Measurements from ENCODE around the gene ZNF69. TPM values are rescaled to one million over a fixed set of nuclear protein-coding genes. Genes with fewer than 3 reads are reported as not detected.
"Not testable (repeated sequence)": the region's sequence is repeated elsewhere in the genome, so short reads cannot be mapped to it uniquely, and the experiment has no call there.

The ZNF69 gene
- total RNA-seq, 6 experiments from 2014 or later: 6.1 to 10.0 (median 9.2) TPM

DNA sequence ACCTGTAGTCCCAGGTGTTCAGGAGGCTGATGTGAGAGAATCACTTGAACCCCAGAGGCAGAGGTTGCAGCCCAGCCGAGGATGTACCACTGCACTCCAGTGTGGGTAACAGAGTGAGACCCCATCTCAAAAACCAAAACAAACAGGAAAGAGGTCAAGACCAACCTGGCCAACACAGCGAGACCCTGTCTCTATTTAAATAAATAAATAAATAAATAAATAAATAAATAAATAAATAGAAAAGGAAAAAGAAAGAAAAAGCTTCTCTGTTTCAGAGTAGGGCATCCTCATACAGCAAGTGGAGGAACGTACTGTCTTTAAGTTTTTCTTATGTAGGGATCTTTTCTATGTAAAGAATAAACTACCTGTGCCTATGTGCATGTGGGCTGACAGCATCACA is 39.6 kb downstream of the ZNF69 start:
- no peak for TF ChIP-seq POLR2A (IDR thresholded peaks at IDR 0.05)
- TF ChIP-seq, protein P1, sequence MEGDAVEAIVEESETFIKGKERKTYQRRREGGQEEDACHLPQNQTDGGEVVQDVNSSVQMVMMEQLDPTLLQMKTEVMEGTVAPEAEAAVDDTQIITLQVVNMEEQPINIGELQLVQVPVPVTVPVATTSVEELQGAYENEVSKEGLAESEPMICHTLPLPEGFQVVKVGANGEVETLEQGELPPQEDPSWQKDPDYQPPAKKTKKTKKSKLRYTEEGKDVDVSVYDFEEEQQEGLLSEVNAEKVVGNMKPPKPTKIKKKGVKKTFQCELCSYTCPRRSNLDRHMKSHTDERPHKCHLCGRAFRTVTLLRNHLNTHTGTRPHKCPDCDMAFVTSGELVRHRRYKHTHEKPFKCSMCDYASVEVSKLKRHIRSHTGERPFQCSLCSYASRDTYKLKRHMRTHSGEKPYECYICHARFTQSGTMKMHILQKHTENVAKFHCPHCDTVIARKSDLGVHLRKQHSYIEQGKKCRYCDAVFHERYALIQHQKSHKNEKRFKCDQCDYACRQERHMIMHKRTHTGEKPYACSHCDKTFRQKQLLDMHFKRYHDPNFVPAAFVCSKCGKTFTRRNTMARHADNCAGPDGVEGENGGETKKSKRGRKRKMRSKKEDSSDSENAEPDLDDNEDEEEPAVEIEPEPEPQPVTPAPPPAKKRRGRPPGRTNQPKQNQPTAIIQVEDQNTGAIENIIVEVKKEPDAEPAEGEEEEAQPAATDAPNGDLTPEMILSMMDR (IDR thresholded peaks at IDR 0.05): no peak

DNA sequence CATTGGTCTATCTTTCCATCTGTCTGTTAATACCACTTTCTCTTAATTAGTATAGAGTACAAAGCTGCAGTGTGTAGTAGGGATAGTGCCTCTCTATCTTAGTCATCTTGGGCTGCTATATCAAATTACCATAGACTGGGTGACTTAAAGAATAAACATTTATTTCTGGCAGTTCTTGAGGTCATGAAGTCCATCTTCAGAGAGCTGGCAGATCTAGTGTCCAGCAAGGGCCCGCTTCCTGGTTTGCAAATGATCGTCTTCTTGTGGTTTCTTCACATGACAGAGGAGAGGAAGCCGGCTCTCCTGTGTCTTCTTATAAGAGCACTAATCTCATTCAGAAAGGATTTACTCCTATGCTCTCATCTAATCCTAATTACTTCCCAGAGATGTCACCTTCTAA is 43.5 kb downstream of the ZNF69 start:
- Histone ChIP-seq H3K9me3 (peaks cover 0 to 8% (median 0%) of the 10 kb centered on the region in 4 donors), H3K4me3 (no peak overlapping the region), H3K27me3 (no peaks in the 10 kb centered on the region), H3K36me3 (peaks cover 0 to 5% (median 0%) of the 10 kb centered on the region in 4 donors), H3K27ac (no peak overlapping the region), H3K4me1 (peaks cover 0 to 5% (median 2%) of the 10 kb centered on the region in 4 donors)
- WGBS (ENCODE audit: insufficient coverage, low coverage, low lambda C conversion rate, missing lambda C conversion rate): 81% methylated on average over 2 of the region's 3 CpGs
- TF ChIP-seq, protein P1 (IDR thresholded peaks at IDR 0.05): no peak
- no peak for TF ChIP-seq POLR2A (IDR thresholded peaks at IDR 0.05)
- DNase-seq (no peak), ATAC-seq (no peak)
- intact Hi-C loops (cut with DNase I): no loop called here

More for the DNA sequence above, 39.6 kb downstream of the ZNF69 start:
- 92% methylated on average over 3 of the region's 3 CpGs for WGBS (ENCODE audit: insufficient coverage, low coverage, low lambda C conversion rate, missing lambda C conversion rate)
- no peaks in the 10 kb centered on the region for H3K9me3 ChIP-seq
- intact Hi-C loops (cut with DNase I): loop anchor here in 1 of 2 donors (10.0 kb wide), 1 partner anchor 48 kb away; no protein-coding TSS in a partner anchor
- H3K4me3 ChIP-seq: no peak overlapping the region
- H3K4me1 ChIP-seq: peaks cover 0 to 12% (median 4%) of the 10 kb centered on the region in 4 donors
- H3K27me3 ChIP-seq: no peaks in the 10 kb centered on the region
- ATAC-seq (no peak), DNase-seq (no peak)
- no peak overlapping the region for H3K27ac ChIP-seq
- H3K36me3 ChIP-seq: no peaks in the 10 kb centered on the region

GRCh38 chr19:11931513-11931912 is 43.9 kb downstream of the ZNF69 start:
- Histone ChIP-seq H3K4me3 (no peak overlapping the region), H3K27ac (no peak overlapping the region), H3K27me3 (no peaks in the 10 kb centered on the region), H3K4me1 (no peaks in the 10 kb centered on the region), H3K36me3 (peaks cover 0 to 5% (median 0%) of the 10 kb centered on the region in 4 donors), H3K9me3 (peaks cover 0 to 8% (median 0%) of the 10 kb centered on the region in 4 donors)
- no peak for ATAC-seq
- 91% methylated on average over 3 of the region's 3 CpGs for WGBS (ENCODE audit: insufficient coverage, low coverage, low lambda C conversion rate, missing lambda C conversion rate)
- DNase-seq: no peak
- intact Hi-C loops (cut with DNase I): no loop called here
- TF ChIP-seq POLR2A (IDR thresholded peaks at IDR 0.05): no peak
- TF ChIP-seq, protein P1 (IDR thresholded peaks at IDR 0.05): no peak

DNA sequence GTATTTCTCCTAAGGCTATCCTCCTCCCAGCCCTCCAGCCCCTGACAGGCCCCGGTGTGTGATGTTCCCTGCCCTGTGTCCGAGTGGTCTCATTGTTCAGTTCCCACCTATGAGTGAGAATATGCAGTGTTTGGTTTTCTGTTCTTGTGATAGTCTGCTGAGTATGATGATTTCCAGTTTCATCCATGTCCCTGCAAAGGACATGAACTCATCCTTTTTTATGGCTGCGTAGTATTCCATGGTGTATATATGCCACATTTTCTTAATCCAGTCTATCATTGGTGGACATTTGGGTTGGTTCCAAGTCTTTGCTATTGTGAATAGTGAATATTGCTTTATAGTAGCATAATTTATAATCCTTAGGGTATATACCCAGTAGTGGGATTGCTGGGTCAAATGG is 48.2 kb downstream of the ZNF69 start:
- H3K4me1 ChIP-seq; H3K27ac ChIP-seq; DNase-seq; H3K4me3 ChIP-seq; intact Hi-C loops (cut with DNase I); H3K27me3 ChIP-seq; ATAC-seq: not testable (repeated sequence)
- H3K9me3 ChIP-seq: peaks cover 0 to 21% (median 6%) of the 10 kb centered on the region in 4 donors
- WGBS (ENCODE audit: insufficient coverage, low coverage, low lambda C conversion rate, missing lambda C conversion rate): no CpG with 5 or more reads among the region's 3 CpGs
- peaks cover 0 to 17% (median 0%) of the 10 kb centered on the region in 4 donors for H3K36me3 ChIP-seq

DNA sequence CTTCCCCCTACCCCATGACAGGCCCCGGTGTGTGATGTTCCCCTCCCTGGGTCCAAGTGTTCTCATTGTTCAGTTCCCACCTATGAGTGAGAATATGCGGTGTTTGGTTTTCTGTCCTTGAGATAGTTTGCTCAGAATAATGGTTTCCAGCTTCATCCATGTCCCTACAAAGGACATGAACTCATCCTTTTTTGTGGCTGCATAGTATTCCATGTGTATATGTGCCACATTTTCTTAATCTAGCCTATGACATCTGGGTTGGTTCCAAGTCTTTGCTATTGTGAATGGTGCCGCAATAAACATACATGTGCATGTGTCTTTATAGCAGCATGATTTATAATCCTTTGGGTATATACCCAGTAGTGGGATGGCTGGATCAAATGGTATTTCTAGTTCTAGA is 50.8 kb downstream of the ZNF69 start:
- DNase-seq; H3K27ac ChIP-seq; H3K4me1 ChIP-seq; H3K27me3 ChIP-seq; ATAC-seq; intact Hi-C loops (cut with DNase I); H3K4me3 ChIP-seq: not testable (repeated sequence)
- WGBS (ENCODE audit: insufficient coverage, low coverage, low lambda C conversion rate, missing lambda C conversion rate): 100% methylated on average over 3 of the region's 3 CpGs
- peaks cover 0 to 35% (median 12%) of the 10 kb centered on the region in 4 donors for H3K9me3 ChIP-seq
- peaks cover 0 to 32% (median 0%) of the 10 kb centered on the region in 4 donors for H3K36me3 ChIP-seq

GRCh38 chr19:11941361-11941887 is 53.8 kb downstream of the ZNF69 start:
- H3K27ac ChIP-seq; H3K4me1 ChIP-seq; DNase-seq; intact Hi-C loops (cut with DNase I); H3K27me3 ChIP-seq; ATAC-seq; H3K4me3 ChIP-seq: not testable (repeated sequence)
- Histone ChIP-seq H3K9me3 (peaks cover 4 to 40% (median 16%) of the 10 kb centered on the region in 4 donors), H3K36me3 (peaks cover 0 to 35% (median 0%) of the 10 kb centered on the region in 4 donors)
- WGBS (ENCODE audit: insufficient coverage, low coverage, low lambda C conversion rate, missing lambda C conversion rate): 100% methylated on average over 5 of the region's 29 CpGs
